B cell (primary cell): Measurements from ENCODE around the gene CDHR2. TPM values are rescaled to one million over a fixed set of nuclear protein-coding genes. Genes with fewer than 3 reads are reported as not detected.

ENCODE experiments used
- ATAC-seq: fragments of 200-7000 bp; cut with Tn5 transposase; one replicate; pipeline ENCODE4 v1.10.0; 2021; ENCODE audit warnings: low read depth, mild to moderate bottlenecking, moderate number of reproducible peaks, moderate library complexity
- CTCF ChIA-PET: fragments of 350-600 bp; sonication (Branson Sonifier 250); formaldehyde crosslinking; loops from one replicate; lab custom pipeline; 2021; ENCODE audit warnings: antibody characterized with exemption, inconsistent platforms; lab: Charles Lee
- POLR2A ChIA-PET: fragments of 350-600 bp; sonication (Branson Sonifier 250); formaldehyde crosslinking; loops from one replicate; lab custom pipeline; 2021; ENCODE audit warnings: antibody characterized with exemption; lab: Charles Lee
- DNase-seq: peaks from one replicate; pipeline ENCODE4 v3.0.0; 2013
- H2AFZ ChIP-seq: 2 replicates; pipeline ENCODE4 v1.6.1; 2012; ENCODE audit warnings: mild to moderate bottlenecking, low read depth, low read length; ENCODE audit not compliant: insufficient read depth, poor library complexity, severe bottlenecking
- H3K27ac ChIP-seq, 2 donors: 1 replicate in 1 of 2; 2 replicates in 1 of 2; pipeline ENCODE4 v1.5.1; 2012 to 2013; ENCODE audit warnings: low read length in 2 of 2, mild to moderate bottlenecking in 2 of 2, moderate library complexity in 1 of 2
- H3K27me3 ChIP-seq, 4 experiments: fragments of 200-600 bp in 1 of 4; sonication (generic) in 1 of 4; replicated peaks in 1 of 4; 1 replicate in 2 of 4; 2 replicates in 2 of 4; pipeline versions ENCODE4 v1.6.1 to v1.7.0; 2013 to 2016; ENCODE audit warnings: low read length in 3 of 4, mild to moderate bottlenecking in 2 of 4, mixed read lengths in 1 of 4, moderate library complexity in 1 of 4; ENCODE audit not compliant: insufficient read depth in 4 of 4, control insufficient read depth in 3 of 4; ENCODE audit errors: control extremely low read depth in 1 of 4
- H3K36me3 ChIP-seq, 2 experiments: replicated peaks in 1 of 2; 1 replicate in 1 of 2; 2 replicates in 1 of 2; pipeline versions ENCODE4 v1.6.1 to v1.7.1; 2013; ENCODE audit warnings: low read length in 1 of 2; ENCODE audit not compliant: insufficient read depth in 2 of 2, control insufficient read depth in 1 of 2; ENCODE audit errors: control extremely low read depth in 1 of 2, extremely low read depth in 1 of 2
- H3K4me1 ChIP-seq, 2 donors: fragments of 200-600 bp in 1 of 2; sonication (generic) in 1 of 2; 1 replicate in 1 of 2; 2 replicates in 1 of 2; pipeline versions ENCODE4 v1.5.1 to v1.6.1; 2013 to 2017; ENCODE audit warnings: low read length in 2 of 2; ENCODE audit not compliant: control insufficient read depth in 2 of 2, insufficient read depth in 2 of 2
- H3K4me2 ChIP-seq: replicated peaks from 2 replicates; pipeline ENCODE3; 2012; ENCODE audit warnings: mild to moderate bottlenecking, low read depth, low read length; ENCODE audit not compliant: poor library complexity, severe bottlenecking
- H3K4me3 ChIP-seq, 5 experiments: fragments of 200-600 bp in 1 of 5; sonication (generic) in 1 of 5; 1 replicate in 3 of 5; 2 replicates in 2 of 5; pipeline versions ENCODE4 v1.5.1 to v1.7.0; 2011 to 2016; ENCODE audit warnings: low read length in 4 of 5, mild to moderate bottlenecking in 4 of 5, low read depth in 2 of 5, control low read depth in 1 of 5, moderate library complexity in 1 of 5; ENCODE audit not compliant: insufficient read depth in 1 of 5; ENCODE audit errors: control extremely low read depth in 1 of 5, extremely low read depth in 1 of 5
- H3K79me2 ChIP-seq: fragments of 200-600 bp; sonication (generic); one replicate; pipeline ENCODE4 v1.6.0; 2016; ENCODE audit warnings: low read length; ENCODE audit not compliant: control insufficient read depth, insufficient read depth
- H3K9ac ChIP-seq: fragments of 200-600 bp; sonication (generic); 2 replicates; pipeline ENCODE4 v1.6.1; 2017; ENCODE audit warnings: mild to moderate bottlenecking, low read length, moderate library complexity
- H3K9me3 ChIP-seq, 3 donors: one replicate each; pipeline versions ENCODE4 v1.6.1 to v1.7.1; 2013; ENCODE audit warnings: low read length in 2 of 3; ENCODE audit not compliant: control insufficient read depth in 2 of 3, insufficient read depth in 1 of 3; ENCODE audit errors: control extremely low read depth in 1 of 3
- H4K20me1 ChIP-seq: 2 replicates; pipeline ENCODE4 v1.6.0; 2012; ENCODE audit warnings: mild to moderate bottlenecking, low read length; ENCODE audit not compliant: insufficient read depth, control insufficient read depth, poor library complexity, severe bottlenecking
- H3K27ac Mint-ChIP-seq: one replicate; pipeline ENCODE4 v1.8.0; 2021; ENCODE audit warnings: mixed read lengths
- H3K27me3 Mint-ChIP-seq: one replicate; pipeline ENCODE4 v1.8.0; 2021; ENCODE audit warnings: mixed read lengths
- H3K4me1 Mint-ChIP-seq: one replicate; pipeline ENCODE4 v1.8.0; 2021; ENCODE audit warnings: mixed read lengths
- H3K4me3 Mint-ChIP-seq: one replicate; pipeline ENCODE4 v1.8.0; 2021; ENCODE audit warnings: mixed read lengths
- H3K9me3 Mint-ChIP-seq: one replicate; pipeline ENCODE4 v1.8.0; 2022; ENCODE audit warnings: mixed read lengths; ENCODE audit not compliant: insufficient read depth
- EZH2 ChIP-seq: IDR thresholded peaks from 2 replicates; pipeline ENCODE4 v1.6.1; 2012; ENCODE audit warnings: borderline replicate concordance, low read depth, mild to moderate bottlenecking, moderate library complexity, low read length; ENCODE audit not compliant: insufficient read depth, poor library complexity, severe bottlenecking
- WGBS: methylation state at CpG from one replicate; pipeline ENCODE4 v1.1.5; 2013; ENCODE audit warnings: missing lambda C conversion rate; ENCODE audit not compliant: insufficient coverage; 5-methylcytosine and 5-hydroxymethylcytosine counted together
- intact Hi-C: fragments of 100-400 bp; cut with micrococcal nuclease; formaldehyde crosslinking; loops from one replicate; pipeline ENCODE4 v1.10.0; 2022
- polyA plus RNA-seq: library from polyadenylated mRNA; depleted of rRNA; stranded (reverse); fragments of >200 nt; gene quantifications from 2 replicates; pipeline ENCODE4 v1.2.3, GENCODE V29; 2012
- total RNA-seq, 2 donors: library from RNA; stranded (reverse); fragments of 120-200 nt in 1 of 2; gene quantifications; 1 replicate in 1 of 2; 2 replicates in 1 of 2; pipeline versions ENCODE4 v1.2.3 to v1.2.4, GENCODE V29; 2013 to 2022
- TF ChIP-seq, protein P1 (sequence below): fragments of 200-600 bp; IDR thresholded peaks from one replicate; pipeline ENCODE4 v1.8.0; 2022; ENCODE audit warnings: antibody characterized with exemption, mild to moderate bottlenecking

The CDHR2 gene
- total and polyA plus RNA-seq, 2 donors (not counting 1 experiment from before 2014, with no cell fraction given): 0.25 to 1.7 TPM

DNA sequence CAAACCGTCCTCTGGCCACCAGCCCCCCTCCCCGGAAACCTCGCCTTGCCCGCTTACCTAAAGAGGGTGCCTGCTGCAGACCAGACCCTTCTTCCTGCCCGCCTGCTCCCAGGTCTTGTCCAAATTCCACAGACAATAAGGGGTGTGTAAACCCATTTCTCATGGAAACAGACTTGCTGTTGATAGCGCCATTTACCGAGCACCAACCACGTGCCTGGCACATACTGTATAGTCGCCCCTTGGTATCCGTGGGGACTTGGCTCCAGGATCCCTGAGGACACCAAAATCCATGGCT, 25.1 kb downstream of the CDHR2 start:
- H3K27me3 Mint-ChIP-seq: peaks cover 12% of the 10 kb centered on the region
- peaks cover 5% of the 10 kb centered on the region for H3K4me1 Mint-ChIP-seq
- no peak for DNase-seq
- Histone ChIP-seq H3K27me3 (peaks cover 0 to 7% (median 2%) of the 10 kb centered on the region in 4 experiments), H3K9me3 (peaks cover 0 to 4% (median 0%) of the 10 kb centered on the region in 3 donors), H3K4me1 (peaks cover 0 to 11% of the 10 kb centered on the region in 2 donors), H3K27ac (no peak overlapping the region), H2AFZ (no peak overlapping the region), H3K36me3 (no peaks in the 10 kb centered on the region), H4K20me1 (no peaks in the 10 kb centered on the region), H3K4me2 (no peak overlapping the region), H3K9ac (no peak overlapping the region), H3K4me3 (no peak overlapping the region), H3K79me2 (no peaks in the 10 kb centered on the region)
- CTCF ChIA-PET: interaction anchor here (0.9 to 4.3 kb wide), 13 partner anchors 16 to 848 kb away, joined by 3 to 24 read pairs (median 3); partner anchors contain the start of genes CLTB, EIF4E1B and SNCB
- 28% methylated on average over 6 of the region's 10 CpGs for WGBS
- intact Hi-C loops: loop anchor here (1.0 to 2.0 kb wide), 4 partner anchors 73 to 385 kb away; partner anchors contain the start of genes CLTB and TSPAN17
- no peak overlapping the region for H3K27ac Mint-ChIP-seq
- ATAC-seq: no peak
- TF ChIP-seq EZH2: no peak
- TF ChIP-seq, protein P1, sequence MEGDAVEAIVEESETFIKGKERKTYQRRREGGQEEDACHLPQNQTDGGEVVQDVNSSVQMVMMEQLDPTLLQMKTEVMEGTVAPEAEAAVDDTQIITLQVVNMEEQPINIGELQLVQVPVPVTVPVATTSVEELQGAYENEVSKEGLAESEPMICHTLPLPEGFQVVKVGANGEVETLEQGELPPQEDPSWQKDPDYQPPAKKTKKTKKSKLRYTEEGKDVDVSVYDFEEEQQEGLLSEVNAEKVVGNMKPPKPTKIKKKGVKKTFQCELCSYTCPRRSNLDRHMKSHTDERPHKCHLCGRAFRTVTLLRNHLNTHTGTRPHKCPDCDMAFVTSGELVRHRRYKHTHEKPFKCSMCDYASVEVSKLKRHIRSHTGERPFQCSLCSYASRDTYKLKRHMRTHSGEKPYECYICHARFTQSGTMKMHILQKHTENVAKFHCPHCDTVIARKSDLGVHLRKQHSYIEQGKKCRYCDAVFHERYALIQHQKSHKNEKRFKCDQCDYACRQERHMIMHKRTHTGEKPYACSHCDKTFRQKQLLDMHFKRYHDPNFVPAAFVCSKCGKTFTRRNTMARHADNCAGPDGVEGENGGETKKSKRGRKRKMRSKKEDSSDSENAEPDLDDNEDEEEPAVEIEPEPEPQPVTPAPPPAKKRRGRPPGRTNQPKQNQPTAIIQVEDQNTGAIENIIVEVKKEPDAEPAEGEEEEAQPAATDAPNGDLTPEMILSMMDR: peak; percentile 51
- no peaks in the 10 kb centered on the region for H3K9me3 Mint-ChIP-seq
- POLR2A ChIA-PET: no interaction called here
- no peak overlapping the region for H3K4me3 Mint-ChIP-seq

DNA sequence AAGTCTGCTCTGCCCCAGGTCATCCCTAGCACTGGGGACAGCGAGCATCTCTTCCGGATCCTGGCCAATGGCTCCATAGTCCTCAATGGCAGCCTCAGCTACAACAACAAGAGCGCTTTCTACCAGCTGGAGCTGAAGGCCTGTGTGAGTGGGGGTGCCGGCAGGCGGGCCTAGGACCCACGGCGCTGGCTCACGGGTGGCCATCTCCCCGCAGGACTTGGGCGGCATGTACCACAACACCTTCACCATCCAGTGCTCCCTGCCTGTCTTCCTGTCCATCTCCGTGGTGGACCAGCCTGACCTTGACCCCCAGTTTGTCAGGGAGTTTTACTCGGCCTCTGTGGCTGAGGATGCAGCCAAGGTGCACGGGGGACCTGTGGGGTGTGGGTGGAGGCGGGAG, 25.9 kb downstream of the CDHR2 start:
- no peak for ATAC-seq
- H3K4me3 ChIP-seq: no peak overlapping the region
- Mint-ChIP-seq H3K27me3 (peaks cover 8% of the 10 kb centered on the region), H3K4me3 (no peak overlapping the region), H3K9me3 (no peaks in the 10 kb centered on the region), H3K27ac (no peak overlapping the region), H3K4me1 (peaks cover 5% of the 10 kb centered on the region)
- no peaks in the 10 kb centered on the region for H3K36me3 ChIP-seq
- no peak overlapping the region for H3K27ac ChIP-seq
- no peak overlapping the region for H3K4me2 ChIP-seq
- ChIA-PET CTCF (interaction anchor here (0.9 to 4.3 kb wide), 7 partner anchors 12 to 849 kb away, joined by 3 to 24 read pairs (median 3); partner anchors contain the start of genes CLTB, EIF4E1B and SNCB), POLR2A (no interaction called here)
- peaks cover 0 to 4% (median 0%) of the 10 kb centered on the region in 3 donors for H3K9me3 ChIP-seq
- H2AFZ ChIP-seq: no peak overlapping the region
- 95% methylated on average over 9 of the region's 14 CpGs for WGBS
- intact Hi-C loops: loop anchor here (2.0 kb wide), 1 partner anchor 384 kb away; no protein-coding TSS in a partner anchor
- no peak overlapping the region for H3K9ac ChIP-seq
- H3K27me3 ChIP-seq: peaks cover 0 to 4% (median 0%) of the 10 kb centered on the region in 4 experiments
- peaks cover 0 to 11% of the 10 kb centered on the region in 2 donors for H3K4me1 ChIP-seq
- H4K20me1 ChIP-seq: no peaks in the 10 kb centered on the region
- H3K79me2 ChIP-seq: no peaks in the 10 kb centered on the region
- TF ChIP-seq EZH2: no peak
- TF ChIP-seq, protein P1: no peak
- DNase-seq: no peak
